Measurements from ENCODE around the gene TSPAN11. TPM values are rescaled to one million over a fixed set of nuclear protein-coding genes. Genes with fewer than 3 reads are reported as not detected.

TSPAN11 gene, protein sequence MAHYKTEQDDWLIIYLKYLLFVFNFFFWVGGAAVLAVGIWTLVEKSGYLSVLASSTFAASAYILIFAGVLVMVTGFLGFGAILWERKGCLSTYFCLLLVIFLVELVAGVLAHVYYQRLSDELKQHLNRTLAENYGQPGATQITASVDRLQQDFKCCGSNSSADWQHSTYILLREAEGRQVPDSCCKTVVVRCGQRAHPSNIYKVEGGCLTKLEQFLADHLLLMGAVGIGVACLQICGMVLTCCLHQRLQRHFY
- total RNA-seq (1 to 10 TPM in 6 of 7 donors, under 1 TPM in 1; 0.26 to 4.1 (median 2.0) TPM), polyA plus RNA-seq (1 to 10 TPM in 1 of 3 donors, under 1 TPM in 2; 0.67 to 1.0 (median 0.93) TPM)
- long read RNA-seq, donor 1, partial matches to known transcripts = 0 of 1 reads
- long read RNA-seq, donor 1, other reads (novel, unspliced or antisense) = 0 of 1 reads
- long read RNA-seq, donor 2, partial matches to known transcripts = 0 of 4 reads
- long read RNA-seq, donor 2, other reads (novel, unspliced or antisense) = 0 of 4 reads

GRCh38 chr12:30926243-30927221, at the start of gene TSPAN11:
TSS of gene TSPAN11 (plus strand) at chr12:30926748. CDS start at chr12:30953992, 27,244 bp downstream.
- H3K27me3 ChIP-seq (replicated peaks in 1 of 7) = peaks cover 0 to 66% (median 19%) of the 10 kb centered on the region in 7 donors
- H3K36me3 ChIP-seq = no peaks in the 10 kb centered on the region
- intact Hi-C loops (cut with DNase I; ENCODE audit: low total_unique reads) = no loop called here
- no peak for DNase-seq
- 8 to 21% (median 11%) methylated on average over 38 to 78 of the region's 78 CpGs for WGBS, 5 donors
- H3K4me1 ChIP-seq = peaks cover 0 to 49% (median 29%) of the 10 kb centered on the region in 6 donors
- H3K4me3 ChIP-seq = peak within 1 kb of the TSS in 7 of 8 donors; percentile 5 to 57 (median 16)
- TF ChIP-seq POLR2A (IDR thresholded peaks at IDR 0.05) (no peak), POLR2AphosphoS5 (IDR thresholded peaks at IDR 0.05) (peak in 2 of 3 donors; percentile 14 to 22)
- TF ChIP-seq, protein P1, sequence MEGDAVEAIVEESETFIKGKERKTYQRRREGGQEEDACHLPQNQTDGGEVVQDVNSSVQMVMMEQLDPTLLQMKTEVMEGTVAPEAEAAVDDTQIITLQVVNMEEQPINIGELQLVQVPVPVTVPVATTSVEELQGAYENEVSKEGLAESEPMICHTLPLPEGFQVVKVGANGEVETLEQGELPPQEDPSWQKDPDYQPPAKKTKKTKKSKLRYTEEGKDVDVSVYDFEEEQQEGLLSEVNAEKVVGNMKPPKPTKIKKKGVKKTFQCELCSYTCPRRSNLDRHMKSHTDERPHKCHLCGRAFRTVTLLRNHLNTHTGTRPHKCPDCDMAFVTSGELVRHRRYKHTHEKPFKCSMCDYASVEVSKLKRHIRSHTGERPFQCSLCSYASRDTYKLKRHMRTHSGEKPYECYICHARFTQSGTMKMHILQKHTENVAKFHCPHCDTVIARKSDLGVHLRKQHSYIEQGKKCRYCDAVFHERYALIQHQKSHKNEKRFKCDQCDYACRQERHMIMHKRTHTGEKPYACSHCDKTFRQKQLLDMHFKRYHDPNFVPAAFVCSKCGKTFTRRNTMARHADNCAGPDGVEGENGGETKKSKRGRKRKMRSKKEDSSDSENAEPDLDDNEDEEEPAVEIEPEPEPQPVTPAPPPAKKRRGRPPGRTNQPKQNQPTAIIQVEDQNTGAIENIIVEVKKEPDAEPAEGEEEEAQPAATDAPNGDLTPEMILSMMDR (IDR thresholded peaks at IDR 0.05 in 8 of 11, conservative IDR thresholded peaks at IDR 0.05 in 3 of 11) = no peak
- H3K27ac ChIP-seq = peak within 1 kb of the TSS in 2 of 8 donors; percentile 37 to 66
- H3K9me3 ChIP-seq = no peaks in the 10 kb centered on the region

GRCh38 chr12:30877105-30877875, 49.3 kb upstream of the TSPAN11 start:
- Histone ChIP-seq H3K36me3 (no peaks in the 10 kb centered on the region), H3K9me3 (no peaks in the 10 kb centered on the region), H3K27ac (no peak overlapping the region), H3K4me1 (no peaks in the 10 kb centered on the region), H3K4me3 (no peak overlapping the region), H3K27me3 (replicated peaks in 1 of 7) (peaks cover 0 to 53% (median 0%) of the 10 kb centered on the region in 7 donors)
- TF ChIP-seq POLR2AphosphoS5 (IDR thresholded peaks at IDR 0.05) (no peak), POLR2A (IDR thresholded peaks at IDR 0.05) (no peak)
- TF ChIP-seq, protein P1 (IDR thresholded peaks at IDR 0.05 in 8 of 11, conservative IDR thresholded peaks at IDR 0.05 in 3 of 11) = no peak
- DNase-seq = no peak
- WGBS, 5 donors = 80 to 88% (median 84%) methylated on average over 7 of the region's 7 CpGs
- intact Hi-C loops (cut with DNase I; ENCODE audit: low total_unique reads) = no loop called here

DNA sequence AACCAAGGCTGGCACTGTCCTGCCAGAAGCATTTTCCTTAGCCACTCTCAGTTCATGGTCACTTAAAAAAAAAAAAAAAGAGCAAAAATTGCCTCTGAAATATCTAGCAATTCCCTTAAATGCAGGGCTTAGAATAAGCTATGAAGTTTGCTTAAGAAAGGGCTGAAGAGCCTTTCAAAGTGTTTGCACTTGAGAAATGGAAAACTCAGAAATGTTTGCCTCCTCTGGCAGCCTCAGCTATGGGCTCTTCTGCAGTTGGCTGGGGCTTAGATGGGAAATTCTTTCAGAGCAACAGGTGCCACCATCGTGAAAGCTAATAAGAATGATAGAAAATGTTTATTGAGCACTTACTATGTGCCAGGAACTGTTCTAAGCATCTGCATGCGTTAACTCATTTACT, 48.5 kb upstream of the TSPAN11 start:
- H3K27ac ChIP-seq = no peak overlapping the region
- no peaks in the 10 kb centered on the region for H3K9me3 ChIP-seq
- WGBS, 5 donors = 67 to 96% (median 79%) methylated on average over 2 of the region's 2 CpGs
- H3K27me3 ChIP-seq (replicated peaks in 1 of 7) = peaks cover 0 to 53% (median 0%) of the 10 kb centered on the region in 7 donors
- TF ChIP-seq POLR2A (IDR thresholded peaks at IDR 0.05) (no peak), POLR2AphosphoS5 (IDR thresholded peaks at IDR 0.05) (no peak)
- TF ChIP-seq, protein P1 (IDR thresholded peaks at IDR 0.05 in 8 of 11, conservative IDR thresholded peaks at IDR 0.05 in 3 of 11) = no peak
- no peak overlapping the region for H3K4me3 ChIP-seq
- H3K36me3 ChIP-seq = no peaks in the 10 kb centered on the region
- DNase-seq = no peak
- intact Hi-C loops (cut with DNase I; ENCODE audit: low total_unique reads) = no loop called here
- no peaks in the 10 kb centered on the region for H3K4me1 ChIP-seq

All from spleen (tissue), 13 donors.